H1 (cell line): ENCODE measurements around the gene CAMTA1. TPM values are rescaled to one million over a fixed set of nuclear protein-coding genes. Genes with fewer than 3 reads are reported as not detected.

Experiments used
- SRF ChIP-seq: IDR thresholded peaks from 2 replicates; pipeline ENCODE4 v1.6.1; 2011; ENCODE audit warnings: mild to moderate bottlenecking, low read depth, low read length, moderate library complexity
- polyA plus RNA-seq, 7 experiments: library from polyadenylated mRNA; depleted of rRNA in 3 of 7; stranded (reverse) in 5 of 7; unstranded in 2 of 7; fragments of >200 nt in 5 of 7; fragments of 200-250 nt in 2 of 7; gene quantifications; 1 replicate in 5 of 7; 2 replicates in 1 of 7; 4 replicates in 1 of 7; pipeline versions ENCODE4 v1.2.1 to v1.2.3, GENCODE V29; 2011 to 2013; ENCODE audit warnings: missing spikeins in 2 of 7, mixed read lengths in 2 of 7
- total RNA-seq: library from RNA; stranded (reverse); fragmentation: NEBNext Ultra II Directional; extraction: Animal tissue kit (Norgen Biotek cat#: 25700); gene quantifications from 2 replicates; pipeline ENCODE4 v1.2.1, GENCODE V29; 2021

The CAMTA1 gene
- total and polyA plus RNA-seq, 2 of the 8 experiments (the other 6 are each of a cell fraction or from before 2014, with no cell fraction given), result 65.0 to 119 TPM

GRCh38 chr1:7621334-7622219 is 836.3 kb downstream of the CAMTA1 start (continued):
- no peak for TF ChIP-seq SRF
